ENCODE data around the gene OR6C70. TPM values are rescaled to one million over a fixed set of nuclear protein-coding genes. Genes with fewer than 3 reads are reported as not detected.

The OR6C70 gene
- total RNA-seq, 1 donor from 2014 or later = 4.6 TPM

Other genes starting within 250 kb of the OR6C70 start
- 9.9 TPM for gene OR10A7, start 249.1 kb downstream of the OR6C70 start, total RNA-seq (ENCODE audit: insufficient read depth, low replicate concordance)
- gene OR6C74, start 225.5 kb downstream of the OR6C70 start, total RNA-seq (ENCODE audit: insufficient read depth, low replicate concordance) = not detected
- gene OR6C6, start 173.6 kb downstream of the OR6C70 start, total RNA-seq (ENCODE audit: insufficient read depth, low replicate concordance) = 8.4 TPM
- gene OR6C1, start 155.8 kb downstream of the OR6C70 start, total RNA-seq (ENCODE audit: insufficient read depth, low replicate concordance) = 0.48 TPM
- gene OR6C3, start 139.4 kb downstream of the OR6C70 start, total RNA-seq (ENCODE audit: insufficient read depth, low replicate concordance) = 8.9 TPM
- 3.9 TPM for gene OR6C75, start 107.2 kb downstream of the OR6C70 start, total RNA-seq (ENCODE audit: insufficient read depth, low replicate concordance)
- 1.9 TPM for gene OR6C65, start 69.6 kb downstream of the OR6C70 start, total RNA-seq (ENCODE audit: insufficient read depth, low replicate concordance)
- gene OR6C76, start 43.9 kb downstream of the OR6C70 start, total RNA-seq (ENCODE audit: insufficient read depth, low replicate concordance) = 16.1 TPM
- gene OR6C2, start 26.1 kb downstream of the OR6C70 start, total RNA-seq (ENCODE audit: insufficient read depth, low replicate concordance) = 11.8 TPM
- gene OR6C68, start 22.2 kb upstream of the OR6C70 start, total RNA-seq (ENCODE audit: insufficient read depth, low replicate concordance) = not detected
- 5.5 TPM for gene OR6C4, start 79.5 kb upstream of the OR6C70 start, total RNA-seq (ENCODE audit: insufficient read depth, low replicate concordance)
- 0.48 TPM for gene OR2AP1, start 102.3 kb upstream of the OR6C70 start, total RNA-seq (ENCODE audit: insufficient read depth, low replicate concordance)
- not detected for gene OR10P1, start 166.8 kb upstream of the OR6C70 start, total RNA-seq (ENCODE audit: insufficient read depth, low replicate concordance)
- 66.2 TPM for gene ITGA7, start 237.8 kb upstream of the OR6C70 start, total RNA-seq (ENCODE audit: insufficient read depth, low replicate concordance)
- 67.4 TPM for gene BLOC1S1, start 245.9 kb upstream of the OR6C70 start, total RNA-seq (ENCODE audit: insufficient read depth, low replicate concordance)

All from umbilical cord (tissue), 1 donor.